Measurements from ENCODE around the gene NHSL2. TPM values are rescaled to one million over a fixed set of nuclear protein-coding genes. Genes with fewer than 3 reads are reported as not detected.

Gene NHSL2
- total RNA-seq, 1 experiment from 2014 or later, result 0.02 TPM

- DNase-seq, result no peak
- H3K4me1 ChIP-seq, result peaks cover 11% of the 10 kb centered on the region; the same call in 1 of the 2 replicates
- H3K4me3 ChIP-seq, result no peak overlapping the region
- H3K36me3 ChIP-seq, result no peaks in the 10 kb centered on the region
- no peaks in the 10 kb centered on the region for H3K9me3 ChIP-seq (replicated peaks)
- H3K27ac ChIP-seq, result no peak overlapping the region
- no peaks in the 10 kb centered on the region for H3K27me3 ChIP-seq
These were observed 199.6 kb downstream of the NHSL2 start for GRCh38 chrX:72110051-72110875.

GRCh38 chrX:72110876-72111708 is 200.4 kb downstream of the NHSL2 start:
- Histone ChIP-seq H3K4me1 (peaks cover 11% of the 10 kb centered on the region; the same call in 1 of the 2 replicates), H3K9me3 (replicated peaks) (no peaks in the 10 kb centered on the region), H3K36me3 (no peaks in the 10 kb centered on the region), H3K27ac (no peak overlapping the region), H3K4me3 (no peak overlapping the region), H3K27me3 (no peaks in the 10 kb centered on the region)
- DNase-seq, result no peak

GRCh38 chrX:72113461-72113860 is 202.8 kb downstream of the NHSL2 start:
- DNase-seq, result no peak
- Histone ChIP-seq H3K4me1 (peaks cover 11% of the 10 kb centered on the region; the same call in 1 of the 2 replicates), H3K36me3 (no peaks in the 10 kb centered on the region), H3K27me3 (no peaks in the 10 kb centered on the region), H3K9me3 (replicated peaks) (no peaks in the 10 kb centered on the region), H3K27ac (no peak overlapping the region), H3K4me3 (no peak overlapping the region)

GRCh38 chrX:72114306-72114705 is 203.7 kb downstream of the NHSL2 start:
- Histone ChIP-seq H3K4me1 (peaks cover 11% of the 10 kb centered on the region; the same call in 1 of the 2 replicates), H3K9me3 (replicated peaks) (no peaks in the 10 kb centered on the region), H3K4me3 (no peak overlapping the region), H3K36me3 (no peaks in the 10 kb centered on the region), H3K27me3 (no peaks in the 10 kb centered on the region), H3K27ac (no peak overlapping the region)
- DNase-seq, result peak; percentile 47 to 69

GRCh38 chrX:72114807-72115206 is 204.2 kb downstream of the NHSL2 start:
- H3K27me3 ChIP-seq, result no peaks in the 10 kb centered on the region
- H3K4me3 ChIP-seq, result no peak overlapping the region
- H3K4me1 ChIP-seq, result peaks cover 11% of the 10 kb centered on the region; the same call in 1 of the 2 replicates
- H3K27ac ChIP-seq, result no peak overlapping the region
- no peaks in the 10 kb centered on the region for H3K9me3 ChIP-seq (replicated peaks)
- no peak for DNase-seq
- no peaks in the 10 kb centered on the region for H3K36me3 ChIP-seq

GRCh38 chrX:72115380-72115779 is 204.7 kb downstream of the NHSL2 start:
- no peak overlapping the region for H3K27ac ChIP-seq
- H3K4me3 ChIP-seq, result no peak overlapping the region
- H3K4me1 ChIP-seq, result peaks cover 11% of the 10 kb centered on the region; the same call in 1 of the 2 replicates
- no peak for DNase-seq
- H3K36me3 ChIP-seq, result no peaks in the 10 kb centered on the region
- H3K9me3 ChIP-seq (replicated peaks), result no peaks in the 10 kb centered on the region
- H3K27me3 ChIP-seq, result no peaks in the 10 kb centered on the region

GRCh38 chrX:72117636-72118210 is 207.1 kb downstream of the NHSL2 start:
- no peaks in the 10 kb centered on the region for H3K36me3 ChIP-seq
- no peaks in the 10 kb centered on the region for H3K27me3 ChIP-seq
- DNase-seq, result no peak
- H3K4me3 ChIP-seq, result no peak overlapping the region
- peaks cover 27% of the 10 kb centered on the region for H3K4me1 ChIP-seq
- no peaks in the 10 kb centered on the region for H3K9me3 ChIP-seq (replicated peaks)
- H3K27ac ChIP-seq, result no peak overlapping the region

GRCh38 chrX:72120837-72121236 is 210.2 kb downstream of the NHSL2 start:
- Histone ChIP-seq H3K36me3 (no peaks in the 10 kb centered on the region), H3K27me3 (no peaks in the 10 kb centered on the region), H3K4me3 (no peak overlapping the region), H3K9me3 (replicated peaks) (no peaks in the 10 kb centered on the region), H3K4me1 (peaks cover 22% of the 10 kb centered on the region), H3K27ac (peak overlapping the region; percentile 20; the same call in 1 of the 2 replicates)
- DNase-seq, result peak in 1 of 2 experiments; percentile 20

GRCh38 chrX:72121383-72121782 is 210.7 kb downstream of the NHSL2 start:
- Histone ChIP-seq H3K27me3 (no peaks in the 10 kb centered on the region), H3K27ac (peak overlapping the region; percentile 20; the same call in 1 of the 2 replicates), H3K4me3 (no peak overlapping the region), H3K36me3 (no peaks in the 10 kb centered on the region), H3K9me3 (replicated peaks) (no peaks in the 10 kb centered on the region), H3K4me1 (peaks cover 27% of the 10 kb centered on the region)
- DNase-seq, result peak; percentile 68 to 79

- no peaks in the 10 kb centered on the region for H3K27me3 ChIP-seq
- no peak for DNase-seq
- H3K9me3 ChIP-seq (replicated peaks), result no peaks in the 10 kb centered on the region
- H3K4me3 ChIP-seq, result no peak overlapping the region
- H3K4me1 ChIP-seq, result peaks cover 27% of the 10 kb centered on the region
- H3K27ac ChIP-seq, result no peak overlapping the region
- no peaks in the 10 kb centered on the region for H3K36me3 ChIP-seq
These were observed 212.1 kb downstream of the NHSL2 start for GRCh38 chrX:72122621-72123337.

- no peaks in the 10 kb centered on the region for H3K27me3 ChIP-seq
- H3K27ac ChIP-seq, result no peak overlapping the region
- H3K4me1 ChIP-seq, result peaks cover 27% of the 10 kb centered on the region
- H3K4me3 ChIP-seq, result no peak overlapping the region
- no peaks in the 10 kb centered on the region for H3K9me3 ChIP-seq (replicated peaks)
- peak; percentile 27 to 48 for DNase-seq
- H3K36me3 ChIP-seq, result no peaks in the 10 kb centered on the region
These were observed 213.0 kb downstream of the NHSL2 start for GRCh38 chrX:72123471-72124185.

- no peaks in the 10 kb centered on the region for H3K9me3 ChIP-seq (replicated peaks)
These were observed 214.0 kb downstream of the NHSL2 start for GRCh38 chrX:72124540-72125201.

GRCh38 chrX:72125331-72126047 is 214.8 kb downstream of the NHSL2 start:
- H3K27me3 ChIP-seq, result no peaks in the 10 kb centered on the region
- H3K27ac ChIP-seq, result no peak overlapping the region

More at GRCh38 chrX:72124540-72125201, 214.0 kb downstream of the NHSL2 start:
- H3K27ac ChIP-seq, result no peak overlapping the region
- DNase-seq, result no peak
- H3K4me3 ChIP-seq, result no peak overlapping the region
- no peaks in the 10 kb centered on the region for H3K27me3 ChIP-seq
- H3K4me1 ChIP-seq, result peaks cover 27% of the 10 kb centered on the region
- H3K36me3 ChIP-seq, result no peaks in the 10 kb centered on the region

More at GRCh38 chrX:72125331-72126047, 214.8 kb downstream of the NHSL2 start:
- H3K9me3 ChIP-seq (replicated peaks), result no peaks in the 10 kb centered on the region
- peaks cover 27% of the 10 kb centered on the region for H3K4me1 ChIP-seq
- no peak overlapping the region for H3K4me3 ChIP-seq
- H3K36me3 ChIP-seq, result no peaks in the 10 kb centered on the region
- no peak for DNase-seq
